Activated CD4-positive, alpha-beta T cell treated with anti-CD3 and anti-CD28 coated beads, Interleukin-2, amount 50 U/mL, for 48 hours (primary cell): ENCODE measurements around the gene LPGAT1.

Experiments used
- DNase-seq, 2 experiments: peaks; one replicate each; pipeline ENCODE4 v3.0.0-alpha.2; 2020

The LPGAT1 gene

GRCh38 chr1:211828584-211829342 is 1.8 kb downstream of the LPGAT1 start:
- DNase-seq, result no peak

GRCh38 chr1:211827051-211827450 is 3.5 kb downstream of the LPGAT1 start:
- DNase-seq, result no peak

- no peak for DNase-seq
These were observed 4.6 kb downstream of the LPGAT1 start for GRCh38 chr1:211825980-211826379.

GRCh38 chr1:211822677-211823407 is 7.7 kb downstream of the LPGAT1 start:
- DNase-seq, result no peak

- DNase-seq, result no peak
These were observed 14.0 kb downstream of the LPGAT1 start for GRCh38 chr1:211816586-211816985.

GRCh38 chr1:211814313-211814712 is 16.2 kb downstream of the LPGAT1 start:
- DNase-seq, result no peak

GRCh38 chr1:211813590-211813989 is 17.0 kb downstream of the LPGAT1 start:
- DNase-seq, result no peak

GRCh38 chr1:211812584-211812983 is 18.0 kb downstream of the LPGAT1 start:
- DNase-seq, result no peak

GRCh38 chr1:211811848-211812247 is 18.7 kb downstream of the LPGAT1 start:
- DNase-seq, result no peak

GRCh38 chr1:211811126-211811525 is 19.4 kb downstream of the LPGAT1 start:
- no peak for DNase-seq

GRCh38 chr1:211808475-211808874 is 22.1 kb downstream of the LPGAT1 start:
- DNase-seq, result no peak

GRCh38 chr1:211804915-211805314 is 25.6 kb downstream of the LPGAT1 start:
- DNase-seq, result no peak

- no peak for DNase-seq
These were observed 29.5 kb downstream of the LPGAT1 start for GRCh38 chr1:211800925-211801607.

GRCh38 chr1:211797994-211798393 is 32.6 kb downstream of the LPGAT1 start:
- DNase-seq, result no peak

- no peak for DNase-seq
These were observed 38.6 kb downstream of the LPGAT1 start for GRCh38 chr1:211791979-211792378.

GRCh38 chr1:211789641-211790464 is 40.7 kb downstream of the LPGAT1 start:
- DNase-seq, result no peak

GRCh38 chr1:211788626-211789025 is 41.9 kb downstream of the LPGAT1 start:
- DNase-seq, result no peak

GRCh38 chr1:211783897-211784296 is 46.7 kb downstream of the LPGAT1 start:
- no peak for DNase-seq

- DNase-seq, result no peak
These were observed 47.3 kb downstream of the LPGAT1 start for GRCh38 chr1:211783266-211783665.

- DNase-seq, result no peak
These were observed 49.3 kb downstream of the LPGAT1 start for GRCh38 chr1:211781260-211781659.

GRCh38 chr1:211775170-211775569 is 55.4 kb downstream of the LPGAT1 start:
- DNase-seq, result no peak

GRCh38 chr1:211764701-211765100 is 65.9 kb downstream of the LPGAT1 start:
- no peak for DNase-seq

- no peak for DNase-seq
These were observed 68.4 kb downstream of the LPGAT1 start for GRCh38 chr1:211762206-211762605.
